Pancreas (tissue), 10 donors: ENCODE results near the gene ZNF438. TPM values are rescaled to one million over a fixed set of nuclear protein-coding genes. Genes with fewer than 3 reads are reported as not detected.
A peak's percentile ranks its signal among the peaks of the same experiment; 100 is the strongest.

Experiments used
- ATAC-seq, 4 donors: fragments of 200-7000 bp; cut with Tn5 transposase; one replicate each; pipeline versions ENCODE4 v1.8.0 to v1.9.1; 2020; ENCODE audit warnings: mild to moderate bottlenecking in 4 of 4, moderate library complexity in 4 of 4
- DNase-seq, 6 donors: peaks; one replicate each; pipeline ENCODE4 v3.0.0-alpha.2; 2020
- FAIRE-seq: peaks from 2 replicates; lab custom pipeline; 2012; peaks lifted over from hg19 to GRCh38; lab: Jason Lieb, UNC
- H3K27ac ChIP-seq, 4 donors: fragments of 200-600 bp; sonication (generic); 1 replicate in 3 of 4; 2 replicates in 1 of 4; pipeline versions ENCODE4 v1.5.0 to v1.8.0; 2020
- H3K27me3 ChIP-seq, 4 donors: fragments of 200-600 bp; one replicate each; pipeline ENCODE4 v1.8.0; 2021
- H3K36me3 ChIP-seq, 3 donors: fragments of 200-600 bp; sonication (generic) in 1 of 3; one replicate each; pipeline versions ENCODE4 v1.5.0 to v1.8.0; 2020 to 2021
- H3K4me1 ChIP-seq, 3 donors: fragments of 200-600 bp; one replicate each; pipeline ENCODE4 v1.8.0; 2021
- H3K4me3 ChIP-seq, 4 donors: fragments of 200-600 bp; sonication (generic) in 2 of 4; one replicate each; pipeline versions ENCODE4 v1.5.0 to v1.8.0; 2020 to 2021
- H3K9me3 ChIP-seq, 4 donors: fragments of 200-600 bp; one replicate each; pipeline ENCODE4 v1.8.0; 2021
- CTCF ChIP-seq, 4 donors: fragments of 200-600 bp; sonication (generic) in 3 of 4; IDR thresholded peaks; one replicate each; pipeline versions ENCODE4 v1.5.0 to v1.8.0; 2021; ENCODE audit warnings: antibody characterized with exemption in 4 of 4
- WGBS, 2 donors: extraction: QIAGEN DNeasy Blood & Tissue Kit; methylation state at CpG; one replicate each; pipeline ENCODE4 v1.1.7; 2013; 5-methylcytosine and 5-hydroxymethylcytosine counted together
- intact Hi-C, 3 donors: fragments of 100-400 bp; cut with DNase I; formaldehyde crosslinking; loops; one replicate each; pipeline versions ENCODE4 v1.11.1 to v1.14.2; 2022
- polyA plus RNA-seq, 2 donors: library from polyadenylated mRNA; stranded (reverse); fragments of 200-250 nt; gene quantifications; one replicate each; pipeline ENCODE4 v1.2.3, GENCODE V29; 2013
- total RNA-seq, 6 donors: library from RNA; stranded (reverse); fragmentation: NEBNext Ultra II Directional in 4 of 6; extraction: Animal tissue kit (Norgen Biotek cat#: 25700) in 4 of 6; gene quantifications; one replicate each; pipeline versions ENCODE4 v1.2.1 to v1.2.4, GENCODE V29; 2021 to 2023
- donor health status: healthy with polysubstance abuse.
- donor health status: DM: no; HTN: no; CAD: no; lungs with moderate emphysema.
- donor health status: DM: no; HTN: no; CAD: no.
- donor health status: control.
- donor health status: control.
- donor health status: Bipolar disorder and iron deficiency.
- donor health status: DM: yes; HTN: yes; CAD: no.
- donor health status: DM: no; HTN: no; CAD: no.
- donor health status: DM: no; HTN: no; CAD: no.
- donor health status: DM: yes; HTN: yes; CAD: no.

The ZNF438 gene
- total and polyA plus RNA-seq, 8 donors = 1.5 to 4.8 (median 2.5) TPM

- Histone ChIP-seq H3K36me3 (no peaks in the 10 kb centered on the region), H3K4me3 (no peak overlapping the region), H3K27me3 (no peaks in the 10 kb centered on the region), H3K4me1 (peaks cover 0 to 21% (median 0%) of the 10 kb centered on the region in 3 donors), H3K27ac (no peak overlapping the region), H3K9me3 (no peaks in the 10 kb centered on the region)
- no peak for FAIRE-seq
- no peak for ATAC-seq
- TF ChIP-seq CTCF (IDR thresholded peaks at IDR 0.05) = no peak
- DNase-seq = no peak
- intact Hi-C loops = no loop called here
Observed at GRCh38 chr10:30996481-30997005, 35.1 kb downstream of the ZNF438 start.

- Histone ChIP-seq H3K9me3 (no peaks in the 10 kb centered on the region), H3K27me3 (no peaks in the 10 kb centered on the region), H3K36me3 (no peaks in the 10 kb centered on the region), H3K4me3 (no peak overlapping the region), H3K27ac (no peak overlapping the region), H3K4me1 (peaks cover 0 to 11% (median 0%) of the 10 kb centered on the region in 3 donors)
- intact Hi-C loops = no loop called here
- WGBS, 2 donors = 88 to 98% methylated on average over 3 of the region's 3 CpGs
- ATAC-seq (no peak), DNase-seq (no peak), FAIRE-seq (no peak)
- no peak for TF ChIP-seq CTCF (IDR thresholded peaks at IDR 0.05)
Observed at GRCh38 chr10:30995081-30995770, 36.4 kb downstream of the ZNF438 start.

GRCh38 chr10:30993155-30993554 is 38.5 kb downstream of the ZNF438 start:
- FAIRE-seq (no peak), DNase-seq (no peak), ATAC-seq (no peak)
- Histone ChIP-seq H3K27ac (no peak overlapping the region), H3K36me3 (no peaks in the 10 kb centered on the region), H3K4me3 (no peak overlapping the region), H3K4me1 (no peaks in the 10 kb centered on the region), H3K9me3 (no peaks in the 10 kb centered on the region), H3K27me3 (no peaks in the 10 kb centered on the region)
- intact Hi-C loops = no loop called here
- TF ChIP-seq CTCF (IDR thresholded peaks at IDR 0.05) = no peak
- WGBS, 2 donors = 98 to 100% methylated on average over 1 of the region's 1 CpG

GRCh38 chr10:30992681-30993080 is 39.0 kb downstream of the ZNF438 start:
- H3K4me1 ChIP-seq = no peaks in the 10 kb centered on the region
- FAIRE-seq (no peak), ATAC-seq (no peak), DNase-seq (no peak)
- no peaks in the 10 kb centered on the region for H3K9me3 ChIP-seq
- no peak overlapping the region for H3K4me3 ChIP-seq
- no peak for TF ChIP-seq CTCF (IDR thresholded peaks at IDR 0.05)
- WGBS, 2 donors = 91 to 93% methylated on average over 4 of the region's 4 CpGs
- intact Hi-C loops = no loop called here
- no peak overlapping the region for H3K27ac ChIP-seq
- H3K36me3 ChIP-seq = no peaks in the 10 kb centered on the region
- no peaks in the 10 kb centered on the region for H3K27me3 ChIP-seq

- no peak overlapping the region for H3K4me3 ChIP-seq
- no peak for FAIRE-seq
- 51 to 55% methylated on average over 1 of the region's 1 CpG for WGBS, 2 donors
- no peaks in the 10 kb centered on the region for H3K9me3 ChIP-seq
- no peaks in the 10 kb centered on the region for H3K36me3 ChIP-seq
- no peaks in the 10 kb centered on the region for H3K4me1 ChIP-seq
- intact Hi-C loops = no loop called here
- no peaks in the 10 kb centered on the region for H3K27me3 ChIP-seq
- DNase-seq = no peak
- peak in 2 of 4 donors; percentile 11 to 30 for ATAC-seq
- no peak for TF ChIP-seq CTCF (IDR thresholded peaks at IDR 0.05)
- H3K27ac ChIP-seq = no peak overlapping the region
Observed at GRCh38 chr10:30991647-30992011, 40.0 kb downstream of the ZNF438 start.
